ENCODE results near the gene CCDC57. TPM values are rescaled to one million over a fixed set of nuclear protein-coding genes. Genes with fewer than 3 reads are reported as not detected.
"Not testable (repeated sequence)": the region's sequence is repeated elsewhere in the genome, so short reads cannot be mapped to it uniquely, and the experiment has no call there.

Gene CCDC57
- polyA plus RNA-seq, 1 donor (not counting 4 experiments of a cell fraction or from before 2014, with no cell fraction given): 19.2 TPM

- no peaks in the 10 kb centered on the region for H4K20me1 ChIP-seq (ENCODE audit: control insufficient read depth, extremely low read depth, insufficient read depth, low read length)
- H3K4me3 ChIP-seq (ENCODE audit: control insufficient read depth in 2 of 3, extremely low read depth in 1 of 3, insufficient read depth in 2 of 3, low read depth in 1 of 3, low read length in 3 of 3): no peak overlapping the region
- no peak for FAIRE-seq
- H2AFZ ChIP-seq (ENCODE audit: control insufficient read depth, low read length): no peak overlapping the region
- H3K36me3 ChIP-seq (ENCODE audit: control insufficient read depth in 2 of 2, extremely low read depth in 1 of 2, insufficient read depth in 2 of 2, low read length in 2 of 2): peaks cover 0 to 4% of the 10 kb centered on the region in 2 experiments
- no peak for DNase-seq (ENCODE audit: low read depth, low spot score)
- H3K9me3 ChIP-seq (ENCODE audit: control insufficient read depth, low read depth, low read length): no peaks in the 10 kb centered on the region
- dilution Hi-C loops (cut with MboI; ENCODE audit: extremely low pct_ligation_motif_present, low sequenced_read_pairs): no loop called here
- peaks cover 13% of the 10 kb centered on the region for H3K4me1 ChIP-seq (ENCODE audit: control insufficient read depth, extremely low read depth, insufficient read depth, low read length)
- peak overlapping the region; percentile 18 for H3K9ac ChIP-seq (ENCODE audit: control insufficient read depth, extremely low read depth, insufficient read depth, low read length)
- H3K79me2 ChIP-seq (ENCODE audit: control insufficient read depth, insufficient read depth, low read length): no peaks in the 10 kb centered on the region
- no peak for TF ChIP-seq CTCF (optimal IDR thresholded peaks at IDR 0.05 in 1 of 3, IDR thresholded peaks at IDR 0.05 in 1 of 3, conservative IDR thresholded peaks at IDR 0.05 in 1 of 3; ENCODE audit: extremely low read depth in 1 of 3, insufficient read depth in 2 of 3, low read length in 3 of 3)
- no peak for TF ChIP-seq EZH2 (IDR thresholded peaks at IDR 0.05; ENCODE audit: low read length)
- peaks cover 2% of the 10 kb centered on the region for H3K9me1 ChIP-seq (ENCODE audit: control insufficient read depth, extremely low read depth, insufficient read depth, low read length)
- H3K27ac ChIP-seq (ENCODE audit: control insufficient read depth, insufficient read depth, low read length): peak overlapping the region; percentile 66
- H3K4me2 ChIP-seq (ENCODE audit: control insufficient read depth, extremely low read depth, insufficient read depth, low read depth, low read length): peak overlapping the region; percentile 52
- no peaks in the 10 kb centered on the region for H3K27me3 ChIP-seq (ENCODE audit: control insufficient read depth, extremely low read depth, insufficient read depth, low read length)
Observed at GRCh38 chr17:82134101-82134500, 78.5 kb downstream of the CCDC57 start.

GRCh38 chr17:82133166-82133953 lies 79.3 kb downstream of the CCDC57 start:
- H3K4me3 ChIP-seq (ENCODE audit: control insufficient read depth in 2 of 3, extremely low read depth in 1 of 3, insufficient read depth in 2 of 3, low read depth in 1 of 3, low read length in 3 of 3); H3K79me2 ChIP-seq (ENCODE audit: control insufficient read depth, insufficient read depth, low read length); H3K27me3 ChIP-seq (ENCODE audit: control insufficient read depth, extremely low read depth, insufficient read depth, low read length); FAIRE-seq; dilution Hi-C loops (cut with MboI; ENCODE audit: extremely low pct_ligation_motif_present, low sequenced_read_pairs); H4K20me1 ChIP-seq (ENCODE audit: control insufficient read depth, extremely low read depth, insufficient read depth, low read length); H3K9me3 ChIP-seq (ENCODE audit: control insufficient read depth, low read depth, low read length); DNase-seq (ENCODE audit: low read depth, low spot score); H2AFZ ChIP-seq (ENCODE audit: control insufficient read depth, low read length); H3K36me3 ChIP-seq (ENCODE audit: control insufficient read depth in 2 of 2, extremely low read depth in 1 of 2, insufficient read depth in 2 of 2, low read length in 2 of 2); H3K9me1 ChIP-seq (ENCODE audit: control insufficient read depth, extremely low read depth, insufficient read depth, low read length): not testable (repeated sequence)
- peak overlapping the region; percentile 66 for H3K27ac ChIP-seq (ENCODE audit: control insufficient read depth, insufficient read depth, low read length)
- peak overlapping the region; percentile 52 for H3K4me2 ChIP-seq (ENCODE audit: control insufficient read depth, extremely low read depth, insufficient read depth, low read depth, low read length)
- H3K4me1 ChIP-seq (ENCODE audit: control insufficient read depth, extremely low read depth, insufficient read depth, low read length): peaks cover 13% of the 10 kb centered on the region
- peak overlapping the region; percentile 18 for H3K9ac ChIP-seq (ENCODE audit: control insufficient read depth, extremely low read depth, insufficient read depth, low read length)

Data from keratinocyte (primary cell).